Kidney (tissue), 14 donors: ENCODE data around the gene MACROD2. TPM values are rescaled to one million over a fixed set of nuclear protein-coding genes. Genes with fewer than 3 reads are reported as not detected.

Source experiments
- DNase-seq, 5 donors: peaks; one replicate each; pipeline ENCODE4 v3.0.0-alpha.2; 2013 to 2020
- FAIRE-seq: peaks from 2 replicates; lab custom pipeline; 2012; peaks lifted over from hg19 to GRCh38; lab: Jason Lieb, UNC
- H3K27ac ChIP-seq, 2 donors: one replicate each; pipeline ENCODE4 v1.7.0; 2013; ENCODE audit warnings: low read depth in 2 of 2, low read length in 2 of 2, inconsistent platforms in 1 of 2
- H3K27me3 ChIP-seq: one replicate; pipeline ENCODE4 v1.7.1; 2013; ENCODE audit warnings: low read length, inconsistent platforms; ENCODE audit not compliant: control insufficient read depth, insufficient read depth
- H3K36me3 ChIP-seq, 3 donors: one replicate each; pipeline versions ENCODE4 v1.7.0 to v1.7.1; 2013; ENCODE audit warnings: low read length in 3 of 3, control low read depth in 1 of 3, inconsistent platforms in 1 of 3; ENCODE audit not compliant: insufficient read depth in 3 of 3, control insufficient read depth in 2 of 3
- H3K4me1 ChIP-seq, 3 donors: one replicate each; pipeline versions ENCODE4 v1.7.0 to v1.7.1; 2013; ENCODE audit warnings: low read length in 3 of 3, inconsistent platforms in 1 of 3, low read depth in 1 of 3; ENCODE audit not compliant: control insufficient read depth in 2 of 3, insufficient read depth in 2 of 3
- H3K4me3 ChIP-seq, 3 donors: one replicate each; pipeline versions ENCODE4 v1.7.0 to v1.8.1; 2013; ENCODE audit warnings: low read length in 3 of 3, control low read depth in 1 of 3, inconsistent platforms in 1 of 3
- H3K9ac ChIP-seq, 3 donors: one replicate each; pipeline versions ENCODE4 v1.7.0 to v1.7.1; 2013; ENCODE audit warnings: low read length in 3 of 3, control low read depth in 1 of 3, inconsistent platforms in 1 of 3
- H3K9me3 ChIP-seq, 3 donors: one replicate each; pipeline versions ENCODE4 v1.7.0 to v1.7.1; 2013; ENCODE audit warnings: low read length in 3 of 3, control low read depth in 1 of 3, inconsistent platforms in 1 of 3; ENCODE audit not compliant: control insufficient read depth in 2 of 3, insufficient read depth in 1 of 3
- CTCF ChIP-seq: IDR thresholded peaks from 3 replicates; pipeline ENCODE4 v1.5.1; 2012; ENCODE audit warnings: mild to moderate bottlenecking, moderate library complexity, borderline replicate concordance; ENCODE audit not compliant: insufficient read depth; ENCODE audit errors: extremely low read depth
- intact Hi-C: fragments of 100-400 bp; cut with DNase I; formaldehyde crosslinking; loops from one replicate; pipeline ENCODE4 v1.11.1; 2022
- polyA plus RNA-seq: library from polyadenylated mRNA; stranded (reverse); fragments of 350-450 nt; fragmentation: Illumina TruSeq; extraction: RNeasy Lipid Tissue Mini Kit (QIAGEN cat#74804); gene quantifications from one replicate; pipeline ENCODE4 v1.2.3, GENCODE V29; 2014; ENCODE audit warnings: low read depth, low replicate concordance; ENCODE audit not compliant: insufficient read depth
- total RNA-seq: library from RNA; stranded (reverse); fragmentation: NEBNext Ultra II Directional; extraction: Animal tissue kit (Norgen Biotek cat#: 25700); gene quantifications from one replicate; pipeline ENCODE4 v1.2.1, GENCODE V29; 2021
- donor health status: control.
- donor health status: control.
- donor health status: control.
- donor health status: control.
- donor health status: control.
- donor health status: DM: yes; HTN: yes; CAD: no.
- donor health status: Normal renal cell carcinoma (clear cell type).

MACROD2 gene
- total and polyA plus RNA-seq, 2 donors from 2014 or later: 3.0 to 10.0 TPM

GRCh38 chr20:15931897-15932296, 1936.6 kb downstream of the MACROD2 start:
- FAIRE-seq (no peak), DNase-seq (no peak)
- Histone ChIP-seq H3K4me3 (no peak overlapping the region), H3K27ac (no peak overlapping the region), H3K4me1 (no peaks in the 10 kb centered on the region), H3K27me3 (no peaks in the 10 kb centered on the region), H3K36me3 (no peaks in the 10 kb centered on the region), H3K9ac (no peak overlapping the region), H3K9me3 (no peaks in the 10 kb centered on the region)
- intact Hi-C loops: no loop called here
- TF ChIP-seq CTCF: no peak

- DNase-seq (peak in 2 of 5 donors; percentile 17 to 22), FAIRE-seq (no peak)
- Histone ChIP-seq H3K4me1 (no peaks in the 10 kb centered on the region), H3K4me3 (no peak overlapping the region), H3K9me3 (peaks cover 0 to 13% (median 0%) of the 10 kb centered on the region in 3 donors), H3K36me3 (no peaks in the 10 kb centered on the region), H3K9ac (no peak overlapping the region), H3K27me3 (no peaks in the 10 kb centered on the region), H3K27ac (no peak overlapping the region)
- no peak for TF ChIP-seq CTCF
- intact Hi-C loops: no loop called here
These were observed 1941.9 kb downstream of the MACROD2 start for GRCh38 chr20:15937179-15937578.

GRCh38 chr20:15938847-15939246, 1943.5 kb downstream of the MACROD2 start:
- FAIRE-seq (no peak), DNase-seq (no peak)
- intact Hi-C loops: no loop called here
- Histone ChIP-seq H3K9me3 (peaks cover 0 to 13% (median 0%) of the 10 kb centered on the region in 3 donors), H3K4me3 (no peak overlapping the region), H3K9ac (no peak overlapping the region), H3K36me3 (no peaks in the 10 kb centered on the region), H3K4me1 (no peaks in the 10 kb centered on the region), H3K27ac (no peak overlapping the region), H3K27me3 (no peaks in the 10 kb centered on the region)
- no peak for TF ChIP-seq CTCF

GRCh38 chr20:15940127-15940526, 1944.8 kb downstream of the MACROD2 start:
- FAIRE-seq (no peak), DNase-seq (no peak)
- Histone ChIP-seq H3K4me1 (no peaks in the 10 kb centered on the region), H3K9me3 (peaks cover 0 to 13% (median 0%) of the 10 kb centered on the region in 3 donors), H3K9ac (no peak overlapping the region), H3K36me3 (no peaks in the 10 kb centered on the region), H3K4me3 (no peak overlapping the region), H3K27me3 (no peaks in the 10 kb centered on the region), H3K27ac (no peak overlapping the region)
- intact Hi-C loops: no loop called here
- TF ChIP-seq CTCF: no peak
